DMS153 treated with DMSO at 0.1 percent for 48 hours (cell line): ENCODE results near the gene RUNDC3A.
A peak's percentile ranks its signal among the peaks of the same experiment; 100 is the strongest.
"Not testable (repeated sequence)": the region's sequence is repeated elsewhere in the genome, so short reads cannot be mapped to it uniquely, and the experiment has no call there.

Experiments used
- DNase-seq: peaks from one replicate; lab custom pipeline; 2025; ENCODE audit not compliant: unreplicated experiment; lab: John Stamatoyannopoulos, UW

Gene RUNDC3A

GRCh38 chr17:44318077-44318892 is 9.9 kb downstream of the RUNDC3A start:
- no peak for DNase-seq

DNA sequence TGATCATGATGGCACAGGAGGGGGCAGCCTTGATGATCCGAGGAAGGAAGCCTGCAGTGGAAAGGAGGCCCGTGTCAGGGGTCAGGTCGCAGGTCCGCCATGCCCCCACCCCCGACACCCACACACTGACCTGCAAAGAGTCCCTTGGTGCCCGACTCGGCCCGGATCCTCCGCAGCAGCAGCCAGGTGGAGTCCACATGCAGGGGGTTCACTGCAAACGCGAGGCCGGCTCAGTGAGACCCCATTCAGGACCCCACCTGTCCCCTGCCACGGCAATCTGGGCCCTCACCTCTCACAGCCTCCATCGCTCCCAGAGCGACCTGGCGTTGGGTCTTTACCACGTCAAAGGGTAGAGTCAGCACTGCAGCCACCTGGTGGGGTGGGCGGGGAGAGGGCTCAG is 11.7 kb downstream of the RUNDC3A start:
- no peak for DNase-seq

DNA sequence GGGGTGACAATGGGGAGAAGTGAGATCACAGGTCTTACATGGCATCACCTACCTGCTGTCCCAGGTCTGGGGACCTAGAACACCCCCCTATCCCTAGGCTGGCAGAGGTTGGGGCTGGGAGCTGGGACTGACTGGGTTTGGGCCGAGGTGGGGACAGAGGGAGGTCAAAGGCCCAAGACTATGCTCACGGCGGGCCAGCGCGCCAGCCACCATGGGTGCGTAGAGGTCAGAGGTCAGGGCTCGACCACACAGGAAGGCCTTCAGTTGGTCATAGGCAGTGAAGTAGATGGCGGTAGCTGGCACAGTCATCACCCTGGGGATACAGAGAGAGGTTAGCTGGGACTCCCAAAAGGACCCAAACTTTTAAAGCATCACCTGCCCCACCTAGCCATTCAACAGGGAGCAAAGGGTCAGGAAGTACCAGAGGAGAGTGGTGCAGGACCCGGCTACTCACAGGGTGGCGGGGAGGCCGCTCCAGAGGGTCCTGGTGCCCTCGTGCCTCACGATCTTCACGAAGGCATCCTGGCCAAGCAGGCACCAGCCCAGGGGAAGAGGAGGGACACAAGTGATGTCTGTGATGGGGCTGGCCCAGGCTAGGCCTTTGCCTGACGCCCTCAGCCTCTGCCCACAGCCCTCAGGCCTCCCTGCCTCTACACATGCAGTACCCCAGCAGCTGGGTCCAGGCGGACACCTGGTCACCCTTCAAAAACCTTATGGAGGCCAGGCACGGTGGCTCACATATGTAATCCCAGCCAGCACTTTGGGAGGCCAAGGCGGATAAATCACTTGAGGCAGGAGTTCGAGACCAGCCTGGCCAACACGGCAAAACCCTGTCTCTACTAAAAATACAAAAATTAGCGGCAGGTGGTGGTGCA is 13.1 kb downstream of the RUNDC3A start:
- DNase-seq: no peak

DNA sequence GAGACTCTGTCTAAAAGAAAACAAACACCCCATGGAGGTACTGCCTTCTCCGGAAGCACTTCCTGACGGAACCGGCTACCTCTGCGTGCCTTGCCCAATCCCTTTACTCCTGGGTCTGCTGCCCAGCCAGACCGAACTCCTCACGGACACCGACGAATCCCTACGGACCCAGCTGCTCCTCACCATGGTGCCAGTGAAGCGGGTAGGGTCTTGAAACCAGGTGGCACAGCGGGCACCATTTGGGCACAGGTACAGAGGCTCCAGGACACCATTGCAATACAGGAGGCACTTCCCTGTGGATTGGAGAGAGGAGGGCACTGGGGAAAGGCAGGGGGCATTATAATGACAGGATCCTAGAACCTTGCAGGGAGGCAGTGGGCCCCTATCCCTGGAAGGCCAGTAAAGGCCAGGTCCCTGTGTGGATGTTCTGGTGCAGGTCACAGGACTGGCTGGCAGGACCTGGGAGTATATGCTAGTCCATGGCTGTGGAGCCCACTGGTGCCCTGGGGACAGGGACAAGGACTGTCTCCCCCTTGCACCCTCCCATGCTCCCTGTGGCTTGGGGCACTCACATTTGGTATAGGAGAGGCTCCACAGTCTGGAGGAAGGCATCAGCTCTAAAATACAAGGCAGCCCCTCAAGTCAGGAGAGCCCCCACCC is 14.0 kb downstream of the RUNDC3A start:
- no peak for DNase-seq

DNA sequence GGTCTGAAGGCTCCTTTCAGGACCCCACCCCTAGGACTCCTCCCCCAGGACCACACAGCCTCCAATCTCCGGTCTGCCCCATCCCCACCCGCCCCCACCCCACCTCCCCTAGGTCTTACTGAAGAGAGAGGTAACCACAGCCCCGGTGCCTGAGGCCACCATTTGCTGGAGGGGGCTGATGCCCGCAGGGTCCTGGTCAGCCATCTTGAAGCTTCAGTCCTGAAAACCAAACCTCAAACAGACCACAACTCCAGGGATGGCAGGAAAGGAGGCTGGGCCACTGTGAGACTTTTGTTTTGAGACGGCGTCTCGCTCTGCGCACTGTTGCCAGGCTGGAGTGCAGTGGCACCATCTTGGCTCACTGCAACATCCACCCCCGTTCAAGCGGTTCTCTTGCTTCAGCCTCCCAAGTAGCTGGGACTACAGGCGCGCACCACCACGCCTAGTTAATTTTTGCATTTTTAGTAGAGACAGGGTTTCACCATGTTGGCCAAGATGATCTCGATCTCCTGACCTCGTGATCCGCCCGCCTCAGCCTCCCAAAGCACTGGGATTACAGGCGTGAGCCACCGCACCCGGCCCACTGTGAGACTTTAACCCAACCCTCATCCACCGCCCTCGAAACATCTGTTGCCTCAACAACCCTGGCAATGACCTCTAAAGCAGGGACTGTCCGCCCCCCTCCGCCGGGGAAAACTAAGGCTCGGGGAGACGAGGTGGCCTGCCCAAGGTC is 15.1 kb downstream of the RUNDC3A start:
- no peak for DNase-seq

- no peak for DNase-seq
These were observed 15.7 kb downstream of the RUNDC3A start for GRCh38 chr17:44324092-44324570.

GRCh38 chr17:44324571-44325275 is 16.3 kb downstream of the RUNDC3A start, which contains the start of gene SLC25A39:
TSS of gene SLC25A39 (minus strand) at chr17:44324823. CDS start at chr17:44323562, 1,261 bp downstream.
- peak; percentile 61 for DNase-seq

DNA sequence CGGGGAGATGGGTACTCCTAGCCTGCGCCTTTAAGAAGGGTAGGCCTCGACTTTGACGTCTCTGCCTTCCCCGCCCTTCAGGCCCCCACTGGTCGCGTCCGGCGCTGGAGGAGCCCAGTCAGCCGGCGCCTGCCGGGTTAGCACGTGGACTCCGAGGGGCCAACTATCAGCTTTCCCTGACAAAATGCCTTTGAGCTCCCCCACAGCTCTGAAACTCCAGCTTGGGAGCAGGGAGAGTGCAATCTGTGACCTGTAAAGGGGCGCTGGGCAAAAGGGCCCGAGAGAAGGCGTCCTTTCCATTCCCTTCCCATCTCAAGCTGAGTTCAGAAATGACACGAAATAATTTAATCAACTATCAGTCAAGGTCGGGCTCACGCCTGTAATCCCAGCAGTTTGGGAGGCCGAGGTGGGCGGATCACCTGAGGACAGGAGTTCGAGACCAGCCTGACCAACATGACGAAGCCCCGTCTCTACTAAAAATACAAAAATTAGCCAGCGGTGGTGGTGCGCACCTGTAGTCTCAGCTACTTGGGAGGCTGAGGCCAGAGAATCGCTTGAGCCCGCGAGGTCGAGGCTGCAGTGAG is 18.6 kb downstream of the RUNDC3A start:
- DNase-seq: peak; percentile 80

DNA sequence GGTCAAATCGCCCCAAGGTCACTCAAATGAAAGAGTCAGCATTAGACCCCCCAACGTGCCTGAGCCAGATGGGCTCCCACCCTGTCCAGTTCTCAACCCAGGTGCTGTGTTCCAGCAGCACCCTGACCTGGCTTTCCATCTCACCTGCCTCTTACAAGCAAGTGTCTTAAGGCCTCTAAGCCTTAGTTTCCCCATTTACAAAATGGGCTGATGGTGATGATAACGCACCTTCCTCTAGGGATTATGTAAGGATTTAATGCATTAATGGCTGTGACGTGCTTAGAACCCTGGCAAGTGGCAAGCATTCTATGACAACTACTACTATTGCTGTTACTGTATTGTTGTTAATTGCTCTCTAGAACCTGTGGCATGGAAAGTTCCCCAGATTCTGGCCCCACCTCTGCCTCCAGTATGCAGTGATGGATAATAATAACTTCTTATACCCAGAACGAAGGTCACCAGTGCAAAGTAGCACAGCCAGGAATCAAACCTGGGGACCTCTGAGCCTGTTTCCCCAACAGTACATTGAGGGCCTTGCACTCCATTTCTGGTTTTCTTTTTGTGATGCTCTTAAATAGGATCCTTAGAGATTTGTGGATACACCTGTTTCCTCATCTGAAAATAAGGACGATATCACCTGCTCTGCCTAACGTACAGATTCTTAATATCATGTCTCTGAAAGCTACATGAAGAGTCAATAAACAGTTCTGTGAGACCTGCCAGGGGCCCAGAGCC is 19.5 kb downstream of the RUNDC3A start:
- DNase-seq: no peak

GRCh38 chr17:44329516-44329915 is 21.1 kb downstream of the RUNDC3A start:
- not testable (repeated sequence) for DNase-seq

- DNase-seq: not testable (repeated sequence)
These were observed 21.9 kb downstream of the RUNDC3A start for GRCh38 chr17:44330263-44330662.

DNA sequence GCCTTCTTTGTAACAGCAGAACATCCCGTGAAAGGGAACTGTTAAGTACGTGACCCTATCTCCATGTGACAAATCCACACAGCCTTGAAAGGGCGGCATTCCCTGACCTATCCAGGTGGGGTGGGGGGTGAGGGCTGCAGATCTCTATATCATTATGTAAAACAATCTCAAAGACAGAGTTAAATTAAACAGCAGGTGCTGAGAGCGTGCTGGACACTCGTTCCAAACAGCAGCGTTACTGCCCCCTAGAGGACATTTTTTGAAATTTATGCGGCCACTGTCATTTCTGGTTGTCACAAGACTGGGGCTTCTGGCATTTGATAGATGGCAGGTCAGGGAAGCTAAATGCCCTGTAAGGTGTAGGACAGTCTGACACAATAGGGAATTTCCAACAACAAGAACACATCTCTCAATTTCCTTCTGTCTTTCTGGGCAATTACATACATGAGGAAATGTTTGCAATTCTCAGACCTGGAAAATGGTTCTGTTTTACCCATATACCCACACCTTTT is 22.9 kb downstream of the RUNDC3A start:
- peak; percentile 49 for DNase-seq

- no peak for DNase-seq
These were observed 25.0 kb downstream of the RUNDC3A start for GRCh38 chr17:44333371-44333770.

GRCh38 chr17:44334315-44334714 is 25.9 kb downstream of the RUNDC3A start:
- DNase-seq: no peak

- no peak for DNase-seq
These were observed 26.3 kb downstream of the RUNDC3A start for GRCh38 chr17:44334727-44335126.

- DNase-seq: no peak
These were observed 27.2 kb downstream of the RUNDC3A start for GRCh38 chr17:44335564-44335963.

DNA sequence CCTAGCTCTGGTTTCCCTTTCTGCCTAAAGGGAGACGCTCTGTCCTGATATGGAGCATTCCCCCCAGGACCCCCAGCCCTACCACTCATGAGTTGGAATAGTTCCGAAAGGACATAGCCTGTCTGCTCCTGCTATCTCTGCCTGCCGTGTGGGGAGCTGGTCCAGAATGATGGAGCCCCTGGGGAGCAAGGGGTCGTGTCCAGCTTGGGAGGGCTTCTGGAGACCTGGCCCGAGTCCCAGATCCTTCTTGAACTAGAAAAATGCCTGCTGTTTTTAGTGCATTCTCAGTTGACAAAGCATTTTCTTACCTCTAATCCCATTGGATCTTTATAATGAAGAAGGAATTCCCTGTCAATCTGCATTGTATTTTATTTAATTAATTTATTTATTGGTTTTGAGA is 27.6 kb downstream of the RUNDC3A start:
- DNase-seq: no peak

GRCh38 chr17:44338702-44339101 is 30.3 kb downstream of the RUNDC3A start:
- DNase-seq: no peak

GRCh38 chr17:44340553-44340952 is 32.2 kb downstream of the RUNDC3A start:
- not testable (repeated sequence) for DNase-seq
